ENCODE measurements around the gene GATB.

The GATB gene

GRCh38 chr4:151770154-151770553, 9.3 kb upstream of the GATB start:
- no peaks in the 10 kb centered on the region for H3K27me3 ChIP-seq
- no peaks in the 10 kb centered on the region for H3K36me3 ChIP-seq
- no peaks in the 10 kb centered on the region for H3K4me1 ChIP-seq
- TF ChIP-seq, protein P1, sequence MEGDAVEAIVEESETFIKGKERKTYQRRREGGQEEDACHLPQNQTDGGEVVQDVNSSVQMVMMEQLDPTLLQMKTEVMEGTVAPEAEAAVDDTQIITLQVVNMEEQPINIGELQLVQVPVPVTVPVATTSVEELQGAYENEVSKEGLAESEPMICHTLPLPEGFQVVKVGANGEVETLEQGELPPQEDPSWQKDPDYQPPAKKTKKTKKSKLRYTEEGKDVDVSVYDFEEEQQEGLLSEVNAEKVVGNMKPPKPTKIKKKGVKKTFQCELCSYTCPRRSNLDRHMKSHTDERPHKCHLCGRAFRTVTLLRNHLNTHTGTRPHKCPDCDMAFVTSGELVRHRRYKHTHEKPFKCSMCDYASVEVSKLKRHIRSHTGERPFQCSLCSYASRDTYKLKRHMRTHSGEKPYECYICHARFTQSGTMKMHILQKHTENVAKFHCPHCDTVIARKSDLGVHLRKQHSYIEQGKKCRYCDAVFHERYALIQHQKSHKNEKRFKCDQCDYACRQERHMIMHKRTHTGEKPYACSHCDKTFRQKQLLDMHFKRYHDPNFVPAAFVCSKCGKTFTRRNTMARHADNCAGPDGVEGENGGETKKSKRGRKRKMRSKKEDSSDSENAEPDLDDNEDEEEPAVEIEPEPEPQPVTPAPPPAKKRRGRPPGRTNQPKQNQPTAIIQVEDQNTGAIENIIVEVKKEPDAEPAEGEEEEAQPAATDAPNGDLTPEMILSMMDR (IDR thresholded peaks at IDR 0.05; ENCODE audit: low read depth, low read length), result no peak
- H3K9me3 ChIP-seq, result no peaks in the 10 kb centered on the region
- H3K4me3 ChIP-seq (ENCODE audit: low read depth, low read length), result no peak overlapping the region
- no peak for DNase-seq

DNA sequence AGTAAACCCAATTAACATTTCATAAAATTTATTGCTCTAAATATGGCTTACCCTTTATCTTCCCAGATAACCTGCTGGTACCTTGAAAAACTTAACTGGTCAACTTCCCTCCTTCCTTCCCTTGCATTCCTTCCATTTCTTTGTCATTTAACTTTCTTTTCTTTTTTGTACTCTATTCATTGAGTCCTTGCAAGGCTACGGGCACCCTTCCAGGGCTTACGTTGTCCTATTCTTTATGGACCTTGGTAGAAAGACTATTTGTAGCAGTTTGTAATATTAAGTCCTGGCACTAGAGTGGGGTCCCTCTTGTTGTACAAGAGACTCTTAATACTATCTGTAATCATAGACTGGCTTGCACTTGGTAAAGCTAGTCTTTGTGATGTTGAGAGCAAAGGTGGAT, 8.0 kb upstream of the GATB start:
- Histone ChIP-seq H3K36me3 (no peaks in the 10 kb centered on the region), H3K9me3 (no peaks in the 10 kb centered on the region), H3K4me3 (ENCODE audit: low read depth, low read length) (no peak overlapping the region), H3K27me3 (no peaks in the 10 kb centered on the region), H3K4me1 (no peaks in the 10 kb centered on the region)
- TF ChIP-seq, protein P1 (IDR thresholded peaks at IDR 0.05; ENCODE audit: low read depth, low read length), result no peak
- no peak for DNase-seq

GRCh38 chr4:151766691-151767090, 5.9 kb upstream of the GATB start:
- Histone ChIP-seq H3K36me3 (no peaks in the 10 kb centered on the region), H3K9me3 (no peaks in the 10 kb centered on the region), H3K27me3 (no peaks in the 10 kb centered on the region), H3K4me1 (no peaks in the 10 kb centered on the region), H3K4me3 (ENCODE audit: low read depth, low read length) (no peak overlapping the region)
- no peak for DNase-seq
- TF ChIP-seq, protein P1 (IDR thresholded peaks at IDR 0.05; ENCODE audit: low read depth, low read length), result peak; percentile 27

DNA sequence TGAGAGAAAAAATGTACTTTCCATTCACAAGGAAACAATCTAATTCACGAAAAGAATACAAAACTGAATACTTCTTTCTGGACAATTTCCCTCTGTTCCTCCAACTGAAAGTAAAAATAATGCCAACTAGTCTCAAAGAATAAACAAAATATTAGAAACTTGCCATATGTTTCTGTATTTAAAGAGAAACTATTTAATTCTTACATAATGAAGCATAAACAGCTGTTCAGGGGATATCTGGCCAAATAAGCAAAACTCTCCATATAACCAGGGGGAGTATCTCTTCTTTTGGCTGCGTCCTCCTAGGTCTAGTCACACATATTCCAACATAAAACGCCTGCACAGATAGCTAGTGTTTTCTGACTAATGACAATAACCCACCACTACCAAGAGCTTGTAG, 805 bp downstream of the GATB start:
- Histone ChIP-seq H3K27me3 (no peaks in the 10 kb centered on the region), H3K9me3 (no peaks in the 10 kb centered on the region), H3K4me3 (ENCODE audit: low read depth, low read length) (peak overlapping the region; percentile 98), H3K4me1 (peaks cover 3% of the 10 kb centered on the region), H3K36me3 (no peaks in the 10 kb centered on the region)
- DNase-seq, result no peak
- TF ChIP-seq, protein P1 (IDR thresholded peaks at IDR 0.05; ENCODE audit: low read depth, low read length), result no peak

- Histone ChIP-seq H3K9me3 (no peaks in the 10 kb centered on the region), H3K36me3 (no peaks in the 10 kb centered on the region), H3K4me1 (no peaks in the 10 kb centered on the region), H3K4me3 (ENCODE audit: low read depth, low read length) (no peak overlapping the region), H3K27me3 (no peaks in the 10 kb centered on the region)
- DNase-seq, result no peak
- TF ChIP-seq, protein P1 (IDR thresholded peaks at IDR 0.05; ENCODE audit: low read depth, low read length), result no peak
Observed at GRCh38 chr4:151753056-151753455, 7.8 kb downstream of the GATB start.

GRCh38 chr4:151750156-151750555, 10.7 kb downstream of the GATB start:
- TF ChIP-seq, protein P1 (IDR thresholded peaks at IDR 0.05; ENCODE audit: low read depth, low read length), result no peak
- H3K4me1 ChIP-seq, result peaks cover 8% of the 10 kb centered on the region

More at GRCh38 chr4:151750156-151750555, 10.7 kb downstream of the GATB start:
- H3K9me3 ChIP-seq, result no peaks in the 10 kb centered on the region
- H3K27me3 ChIP-seq, result no peaks in the 10 kb centered on the region
- DNase-seq, result no peak
- no peaks in the 10 kb centered on the region for H3K36me3 ChIP-seq
- H3K4me3 ChIP-seq (ENCODE audit: low read depth, low read length), result no peak overlapping the region

All from BE2C (cell line).